ENCODE data around the gene MGST2.

DNA sequence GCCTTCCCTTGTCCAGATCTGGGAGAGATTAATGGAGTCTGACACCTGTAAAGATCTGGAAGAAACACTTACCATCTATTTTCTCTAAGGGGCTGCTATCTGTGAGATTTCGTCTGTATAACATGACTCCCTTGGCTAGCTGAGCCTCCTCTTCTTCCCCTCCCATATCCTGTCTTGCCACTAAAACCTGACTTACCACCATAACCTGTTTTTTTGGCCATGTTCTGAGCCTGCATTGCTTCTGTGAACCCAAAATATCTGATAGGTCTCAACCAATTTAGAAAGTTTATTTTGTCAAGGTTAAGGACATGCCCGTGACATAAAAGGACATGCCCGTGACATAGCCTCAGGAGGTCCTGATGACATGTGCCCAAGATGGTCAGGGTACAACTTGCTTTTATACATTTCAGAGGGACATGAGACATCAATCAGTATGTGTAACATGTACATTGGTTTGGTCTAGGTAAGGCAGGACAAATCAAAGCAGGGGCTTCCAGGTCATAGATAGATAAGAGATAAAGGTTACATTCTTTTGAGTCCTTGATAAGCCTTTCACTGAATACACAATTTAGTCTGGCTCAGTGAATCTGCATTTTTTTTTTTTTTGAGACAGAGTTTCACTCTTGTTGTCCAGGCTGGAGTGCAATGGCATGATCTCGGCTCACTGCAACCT, 11.4 kb downstream of the MGST2 start:
- no peak for TF ChIP-seq EZH2phosphoT487 (IDR thresholded peaks at IDR 0.05; ENCODE audit: low read depth, severe bottlenecking, unreplicated experiment)
- TF ChIP-seq, protein P1, sequence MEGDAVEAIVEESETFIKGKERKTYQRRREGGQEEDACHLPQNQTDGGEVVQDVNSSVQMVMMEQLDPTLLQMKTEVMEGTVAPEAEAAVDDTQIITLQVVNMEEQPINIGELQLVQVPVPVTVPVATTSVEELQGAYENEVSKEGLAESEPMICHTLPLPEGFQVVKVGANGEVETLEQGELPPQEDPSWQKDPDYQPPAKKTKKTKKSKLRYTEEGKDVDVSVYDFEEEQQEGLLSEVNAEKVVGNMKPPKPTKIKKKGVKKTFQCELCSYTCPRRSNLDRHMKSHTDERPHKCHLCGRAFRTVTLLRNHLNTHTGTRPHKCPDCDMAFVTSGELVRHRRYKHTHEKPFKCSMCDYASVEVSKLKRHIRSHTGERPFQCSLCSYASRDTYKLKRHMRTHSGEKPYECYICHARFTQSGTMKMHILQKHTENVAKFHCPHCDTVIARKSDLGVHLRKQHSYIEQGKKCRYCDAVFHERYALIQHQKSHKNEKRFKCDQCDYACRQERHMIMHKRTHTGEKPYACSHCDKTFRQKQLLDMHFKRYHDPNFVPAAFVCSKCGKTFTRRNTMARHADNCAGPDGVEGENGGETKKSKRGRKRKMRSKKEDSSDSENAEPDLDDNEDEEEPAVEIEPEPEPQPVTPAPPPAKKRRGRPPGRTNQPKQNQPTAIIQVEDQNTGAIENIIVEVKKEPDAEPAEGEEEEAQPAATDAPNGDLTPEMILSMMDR (IDR thresholded peaks at IDR 0.05; ENCODE audit: poor library complexity), result no peak

Measured in hepatocyte (in vitro differentiated cells).